K562 (cell line): ENCODE data around the gene FHIT. TPM values are rescaled to one million over a fixed set of nuclear protein-coding genes. Genes with fewer than 3 reads are reported as not detected.

Source experiments
- ATAC-seq: fragments of 200-7000 bp; cut with Tn5 transposase; 3 replicates; pipeline ENCODE4 v1.9.1; 2020; ENCODE audit warnings: moderate library complexity
- BruUV-seq: library from RNA; stranded (reverse); fragments of 400-500 nt; replicated peaks from 2 replicates; lab custom pipeline; 2021; lab: Mats Ljungman, UMichigan
- CTCF ChIA-PET: fragments of 300-600 bp; formaldehyde crosslinking; extraction: SDS; loops from one replicate; lab custom pipeline; 2021; ENCODE audit warnings: low intra/inter-chr PET ratio; lab: Yijun Ruan, JAX
- POLR2A ChIA-PET: fragments of 300-600, 350-650 bp; sonication (Branson Sonifier 250); formaldehyde crosslinking; extraction: SDS; loops from one replicate; lab custom pipeline; 2021; ENCODE audit warnings: antibody characterized with exemption, inconsistent platforms; lab: Yijun Ruan, JAX
- DNase-seq, 4 experiments: peaks; one replicate each; pipeline versions ENCODE4 v3.0.0 to v3.0.0-alpha.2; 2011 to 2018; ENCODE audit warnings: low spot score in 3 of 4, mixed read lengths in 3 of 4; ENCODE audit errors: extremely low read depth in 1 of 4
- FAIRE-seq: peaks from 2 replicates; lab custom pipeline; 2011; peaks lifted over from hg19 to GRCh38; lab: Jason Lieb, UNC
- H2AFZ ChIP-seq: 2 replicates; pipeline ENCODE4 v1.6.0; 2011; ENCODE audit warnings: low read depth, low read length, control low read depth, inconsistent platforms
- H3K27ac ChIP-seq: fragments of 200-600 bp; 3 replicates; pipeline ENCODE4 v1.8.0; 2011; ENCODE audit warnings: low read depth, mild to moderate bottlenecking, control low read depth, inconsistent platforms, low read length, moderate library complexity, mixed read lengths; ENCODE audit errors: extremely low read depth
- H3K27me3 ChIP-seq, 2 experiments: fragments of 300-600 bp in 1 of 2; 2 replicates in 1 of 2; 3 replicates in 1 of 2; pipeline versions ENCODE4 v1.6.0 to v1.8.0; 2011; ENCODE audit warnings: inconsistent platforms in 2 of 2, low read length in 2 of 2, mild to moderate bottlenecking in 1 of 2, mixed read lengths in 1 of 2, moderate library complexity in 1 of 2; ENCODE audit not compliant: control insufficient read depth in 2 of 2, insufficient read depth in 2 of 2
- H3K36me3 ChIP-seq: fragments of 300-600 bp; 3 replicates; pipeline ENCODE4 v1.8.0; 2011; ENCODE audit warnings: mild to moderate bottlenecking, low read length, inconsistent platforms; ENCODE audit not compliant: control insufficient read depth, insufficient read depth
- H3K4me1 ChIP-seq, 2 experiments: fragments of 200-600 bp in 1 of 2; replicated peaks in 1 of 2; 2 replicates in 1 of 2; 3 replicates in 1 of 2; pipeline versions ENCODE4 v1.5.1 to v1.8.0; 2011; ENCODE audit warnings: inconsistent platforms in 2 of 2, low read length in 2 of 2, mild to moderate bottlenecking in 1 of 2, mixed read lengths in 1 of 2, moderate library complexity in 1 of 2; ENCODE audit not compliant: control insufficient read depth in 2 of 2, insufficient read depth in 2 of 2
- H3K4me2 ChIP-seq: 2 replicates; pipeline ENCODE4 v1.6.1; 2011; ENCODE audit warnings: low read length, control low read depth, inconsistent platforms, mixed read lengths; ENCODE audit not compliant: insufficient read depth
- H3K4me3 ChIP-seq: fragments of 200-600 bp; sonication (generic), shearing (Covaris generic); 2 replicates; pipeline ENCODE4 v1.5.1; 2016; ENCODE audit warnings: control low read depth, inconsistent platforms
- H3K79me2 ChIP-seq: fragments of 200-600 bp; 3 replicates; pipeline ENCODE4 v1.8.0; 2011; ENCODE audit warnings: low read length, inconsistent platforms; ENCODE audit not compliant: control insufficient read depth, insufficient read depth
- H3K9ac ChIP-seq, 2 experiments: 2 replicates each; pipeline versions ENCODE4 v1.6.0 to v1.6.1; 2011; ENCODE audit warnings: low read depth in 2 of 2, low read length in 2 of 2, control low read depth in 1 of 2, inconsistent platforms in 1 of 2, mild to moderate bottlenecking in 1 of 2, mixed read lengths in 1 of 2; ENCODE audit not compliant: insufficient read depth in 1 of 2
- H3K9me1 ChIP-seq: one replicate; pipeline ENCODE4 v1.6.0; 2011; ENCODE audit warnings: inconsistent platforms, mild to moderate bottlenecking, low read length, moderate library complexity; ENCODE audit not compliant: control insufficient read depth, insufficient read depth
- H3K9me3 ChIP-seq: replicated peaks from 2 replicates; pipeline ENCODE4 v1.5.1; 2011; ENCODE audit warnings: low read depth, low read length, inconsistent platforms; ENCODE audit not compliant: control insufficient read depth, insufficient read depth
- H4K20me1 ChIP-seq: replicated peaks from 2 replicates; pipeline ENCODE4 v1.6.1; 2011; ENCODE audit warnings: low read length, inconsistent platforms, mixed read lengths; ENCODE audit not compliant: control insufficient read depth, insufficient read depth
- SMARCC2 ChIP-seq: fragments of 450-650 bp; IDR thresholded peaks from 2 replicates; pipeline ENCODE4 v1.6.1; 2017; ENCODE audit warnings: antibody characterized with exemption, moderate library complexity, mild to moderate bottlenecking, low read depth
- ZC3H8 ChIP-seq: fragments of 450-650 bp; IDR thresholded peaks from 2 replicates; pipeline ENCODE4 v1.6.1; 2017
- ZFPM2 ChIP-seq: fragments of 250-450 bp; sonication (Bioruptor Pico); IDR thresholded peaks from 2 replicates; pipeline ENCODE4 v1.5.1; 2022; ENCODE audit warnings: mild to moderate bottlenecking
- ZNF507 ChIP-seq: conservative IDR thresholded peaks from 2 replicates; pipeline ENCODE4 v1.6.1; 2017; ENCODE audit warnings: missing genetic modification characterization, missing compliant biosample characterization
- WGBS: fragments of 100-300 bp; shearing (Covaris generic); methylation state at CpG from one replicate; pipeline ENCODE4 v1.1.6; 2016; ENCODE audit warnings: low coverage, mixed read lengths; ENCODE audit not compliant: insufficient coverage; ENCODE audit errors: missing lambda C conversion rate; 5-methylcytosine and 5-hydroxymethylcytosine counted together
- in situ Hi-C: fragments of 300-500 bp; cut with MboI; formaldehyde crosslinking; loops from 4 replicates; pipeline ENCODE4 v1.15.0; 2018; ENCODE audit warnings: inconsistent platforms, mixed read lengths
- intact Hi-C: fragments of 100-400 bp; cut with micrococcal nuclease; formaldehyde crosslinking; loops from 2 replicates; pipeline ENCODE4 v1.14.2; 2022
- polyA plus RNA-seq, 8 experiments: library from polyadenylated mRNA; depleted of rRNA in 4 of 8; stranded (reverse) in 5 of 8; unstranded in 3 of 8; fragments of >200 nt; fragmentation: Nextera tagmentation in 2 of 8; fragmentation: Illumina TruSeq in 1 of 8; extraction: Ambion mirVana in 2 of 8; extraction: Trizol in 1 of 8; gene quantifications; 2 replicates each; pipeline versions ENCODE4 v1.2.1 to v1.2.3, GENCODE V29; 2011 to 2014; ENCODE audit warnings: inconsistent platforms in 1 of 8, missing spikeins in 1 of 8
- total RNA-seq, 7 experiments: library from RNA; depleted of rRNA in 6 of 7; stranded (reverse); fragments of >200 nt in 6 of 7; fragmentation: Illumina TruSeq in 2 of 7; extraction: Trizol in 2 of 7; gene quantifications; 2 replicates each; pipeline versions ENCODE4 v1.2.1 to v1.2.3, GENCODE V29; 2011 to 2021; ENCODE audit warnings: low replicate concordance in 1 of 7
- TF ChIP-seq, protein P1 (sequence below): sonication (generic); formaldehyde crosslinking; IDR thresholded peaks from 2 replicates; pipeline ENCODE4 v1.8.0; 2022; ENCODE audit warnings: mild to moderate bottlenecking, missing genetic modification reagents, borderline replicate concordance

FHIT gene
- total and polyA plus RNA-seq, 9 of the 15 experiments (the other 6 are each of a cell fraction or from before 2014, with no cell fraction given), result 1.7 to 9.1 (median 4.3) TPM

DNA sequence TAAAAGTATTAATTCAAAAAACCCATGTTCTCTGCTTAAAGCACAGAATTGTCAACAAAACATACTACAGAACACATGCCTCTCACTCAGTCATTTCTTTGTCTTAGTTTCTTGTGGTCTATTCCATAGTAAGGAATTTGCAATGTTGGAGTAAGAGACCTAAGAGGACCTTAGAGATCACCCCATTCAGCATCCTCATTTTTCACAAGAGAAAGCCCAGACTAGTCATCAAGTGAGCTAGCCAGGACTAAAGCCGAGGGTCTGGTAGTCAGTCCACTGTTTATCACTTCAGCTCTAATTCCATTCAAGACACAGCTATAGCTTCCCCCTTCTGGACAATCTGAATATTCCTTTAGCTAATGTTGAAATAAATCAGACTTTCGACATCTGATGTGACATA lies 601.1 kb downstream of the FHIT start:
- CTCF ChIA-PET, result no interaction called here
- ATAC-seq (no peak), FAIRE-seq (no peak), DNase-seq (no peak)
- Histone ChIP-seq H3K36me3 (no peaks in the 10 kb centered on the region), H3K4me3 (no peak overlapping the region), H3K9me1 (no peaks in the 10 kb centered on the region), H3K9ac (no peak overlapping the region), H3K4me2 (no peak overlapping the region), H3K79me2 (no peaks in the 10 kb centered on the region), H3K27me3 (no peaks in the 10 kb centered on the region), H4K20me1 (no peaks in the 10 kb centered on the region), H3K27ac (no peak overlapping the region), H2AFZ (no peak overlapping the region), H3K9me3 (no peaks in the 10 kb centered on the region), H3K4me1 (no peaks in the 10 kb centered on the region)
- in situ Hi-C loops, result no loop called here
- intact Hi-C loops, result no loop called here
- WGBS, result 40% methylated on average over 1 of the region's 2 CpGs
- TF ChIP-seq, protein P1, sequence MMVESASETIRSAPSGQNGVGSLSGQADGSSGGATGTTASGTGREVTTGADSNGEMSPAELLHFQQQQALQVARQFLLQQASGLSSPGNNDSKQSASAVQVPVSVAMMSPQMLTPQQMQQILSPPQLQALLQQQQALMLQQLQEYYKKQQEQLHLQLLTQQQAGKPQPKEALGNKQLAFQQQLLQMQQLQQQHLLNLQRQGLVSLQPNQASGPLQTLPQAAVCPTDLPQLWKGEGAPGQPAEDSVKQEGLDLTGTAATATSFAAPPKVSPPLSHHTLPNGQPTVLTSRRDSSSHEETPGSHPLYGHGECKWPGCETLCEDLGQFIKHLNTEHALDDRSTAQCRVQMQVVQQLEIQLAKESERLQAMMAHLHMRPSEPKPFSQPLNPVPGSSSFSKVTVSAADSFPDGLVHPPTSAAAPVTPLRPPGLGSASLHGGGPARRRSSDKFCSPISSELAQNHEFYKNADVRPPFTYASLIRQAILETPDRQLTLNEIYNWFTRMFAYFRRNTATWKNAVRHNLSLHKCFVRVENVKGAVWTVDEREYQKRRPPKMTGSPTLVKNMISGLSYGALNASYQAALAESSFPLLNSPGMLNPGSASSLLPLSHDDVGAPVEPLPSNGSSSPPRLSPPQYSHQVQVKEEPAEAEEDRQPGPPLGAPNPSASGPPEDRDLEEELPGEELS (CRISPR knock-in tag), result no peak
- TF ChIP-seq ZC3H8, result no peak
- no peak for TF ChIP-seq SMARCC2
- TF ChIP-seq ZNF507 (tag), result no peak
- TF ChIP-seq ZFPM2 (CRISPR knock-in tag), result no peak
- POLR2A ChIA-PET, result no interaction called here
- no TSS peak for BruUV-seq
